Muscle layer of duodenum (tissue), 2 donors: Measurements from ENCODE around the gene RAP2C.
"Not testable (repeated sequence)": the region's sequence is repeated elsewhere in the genome, so short reads cannot be mapped to it uniquely, and the experiment has no call there.

Source experiments
- H3K27ac ChIP-seq: one replicate; pipeline ENCODE4 v1.7.0; 2013; ENCODE audit warnings: mild to moderate bottlenecking, low read length
- H3K27me3 ChIP-seq: one replicate; pipeline ENCODE4 v1.7.0; 2013; ENCODE audit warnings: low read depth, mild to moderate bottlenecking, control low read depth, low read length
- H3K36me3 ChIP-seq, 2 donors: one replicate each; pipeline ENCODE4 v1.7.0; 2013; ENCODE audit warnings: low read length in 2 of 2, control low read depth in 1 of 2, mild to moderate bottlenecking in 1 of 2; ENCODE audit not compliant: insufficient read depth in 2 of 2, control insufficient read depth in 1 of 2
- H3K4me1 ChIP-seq, 2 donors: one replicate each; pipeline ENCODE4 v1.7.0; 2013; ENCODE audit warnings: low read length in 2 of 2, mild to moderate bottlenecking in 2 of 2, control low read depth in 1 of 2, moderate library complexity in 1 of 2; ENCODE audit not compliant: insufficient read depth in 2 of 2, control insufficient read depth in 1 of 2
- H3K4me3 ChIP-seq, 2 donors: one replicate each; pipeline ENCODE4 v1.7.0; 2013; ENCODE audit warnings: low read length in 2 of 2, low read depth in 1 of 2, mild to moderate bottlenecking in 1 of 2
- H3K9me3 ChIP-seq, 2 donors: one replicate each; pipeline ENCODE4 v1.7.0; 2013; ENCODE audit warnings: low read length in 2 of 2, control low read depth in 1 of 2, mild to moderate bottlenecking in 1 of 2; ENCODE audit not compliant: control insufficient read depth in 1 of 2
- donor health status: healthy.

RAP2C gene

GRCh38 chrX:132165651-132166050 lies 53.6 kb downstream of the RAP2C start:
- Histone ChIP-seq H3K4me3 (no peak overlapping the region), H3K36me3 (no peaks in the 10 kb centered on the region), H3K4me1 (no peaks in the 10 kb centered on the region), H3K9me3 (no peaks in the 10 kb centered on the region), H3K27ac (no peak overlapping the region), H3K27me3 (no peaks in the 10 kb centered on the region)

GRCh38 chrX:132165005-132165404 lies 54.2 kb downstream of the RAP2C start:
- H3K27ac ChIP-seq, result no peak overlapping the region
- no peaks in the 10 kb centered on the region for H3K36me3 ChIP-seq
- H3K9me3 ChIP-seq, result no peaks in the 10 kb centered on the region
- H3K27me3 ChIP-seq, result no peaks in the 10 kb centered on the region
- no peaks in the 10 kb centered on the region for H3K4me1 ChIP-seq
- no peak overlapping the region for H3K4me3 ChIP-seq

GRCh38 chrX:132163094-132163493 lies 56.2 kb downstream of the RAP2C start:
- not testable (repeated sequence) for H3K4me1 ChIP-seq, H3K9me3 ChIP-seq, H3K27me3 ChIP-seq, H3K27ac ChIP-seq, H3K4me3 ChIP-seq, H3K36me3 ChIP-seq

- Histone ChIP-seq H3K36me3 (no peaks in the 10 kb centered on the region), H3K4me1 (no peaks in the 10 kb centered on the region), H3K27ac (no peak overlapping the region)
Measured at GRCh38 chrX:132153166-132153565, 66.1 kb downstream of the RAP2C start.

More at GRCh38 chrX:132153166-132153565, 66.1 kb downstream of the RAP2C start:
- no peaks in the 10 kb centered on the region for H3K27me3 ChIP-seq
- H3K4me3 ChIP-seq, result no peak overlapping the region
- no peaks in the 10 kb centered on the region for H3K9me3 ChIP-seq
